Heart right ventricle (tissue), 16 donors: ENCODE results near the gene SPAG17. TPM values are rescaled to one million over a fixed set of nuclear protein-coding genes. Genes with fewer than 3 reads are reported as not detected.

Experiments used
- ATAC-seq, 8 donors: fragments of 200-7000 bp; cut with Tn5 transposase; one replicate each; pipeline ENCODE4 v1.9.1; 2020; ENCODE audit warnings: mild to moderate bottlenecking in 8 of 8, moderate library complexity in 8 of 8, moderate number of reproducible peaks in 1 of 8
- DNase-seq, 2 donors: peaks; one replicate each; pipeline ENCODE4 v3.0.0-alpha.2; 2020
- H3K27ac ChIP-seq, 10 donors: fragments of 200-600 bp; sonication (generic) in 2 of 10; one replicate each; pipeline versions ENCODE4 v1.5.0 to v1.8.0; 2020 to 2022; ENCODE audit warnings: mild to moderate bottlenecking in 3 of 10
- H3K27me3 ChIP-seq, 7 donors: fragments of 200-600 bp; one replicate each; pipeline ENCODE4 v1.8.0; 2021 to 2022; ENCODE audit warnings: mild to moderate bottlenecking in 2 of 7
- H3K36me3 ChIP-seq, 9 donors: fragments of 200-600 bp; sonication (generic) in 1 of 9; one replicate each; pipeline versions ENCODE4 v1.5.0 to v1.8.0; 2020 to 2022; ENCODE audit warnings: mild to moderate bottlenecking in 2 of 9
- H3K4me1 ChIP-seq, 9 donors: fragments of 200-600 bp; sonication (generic) in 1 of 9; one replicate each; pipeline versions ENCODE4 v1.5.0 to v1.8.0; 2020 to 2022; ENCODE audit warnings: mild to moderate bottlenecking in 4 of 9
- H3K4me3 ChIP-seq, 10 donors: fragments of 200-600 bp; sonication (generic) in 2 of 10; one replicate each; pipeline versions ENCODE4 v1.5.0 to v1.8.0; 2020 to 2022; ENCODE audit warnings: mild to moderate bottlenecking in 7 of 10, moderate library complexity in 2 of 10
- H3K9me3 ChIP-seq, 11 donors: fragments of 200-600 bp in 10 of 11; sonication (generic) in 2 of 11; one replicate each; pipeline versions ENCODE4 v1.5.0 to v1.8.0; 2013 to 2022; ENCODE audit warnings: mild to moderate bottlenecking in 2 of 11, control low read depth in 1 of 11, moderate library complexity in 1 of 11
- WGBS, 2 donors: extraction: QIAGEN DNeasy Blood & Tissue Kit; methylation state at CpG; one replicate each; pipeline ENCODE4 v1.1.7; 2013; ENCODE audit warnings: inconsistent platforms in 1 of 2; 5-methylcytosine and 5-hydroxymethylcytosine counted together
- intact Hi-C, 10 donors: fragments of 100-400 bp; cut with DNase I; formaldehyde crosslinking; loops; one replicate each; pipeline versions ENCODE4 v1.11.1 to v1.14.2; 2022
- polyA plus RNA-seq, 2 donors: library from polyadenylated mRNA; stranded (reverse); fragments of 200-250 nt; gene quantifications; one replicate each; pipeline ENCODE4 v1.2.3, GENCODE V29; 2013
- total RNA-seq, 10 donors: library from RNA; stranded (reverse); fragmentation: NEBNext Ultra II Directional in 3 of 10; extraction: Animal tissue kit (Norgen Biotek cat#: 25700) in 3 of 10; gene quantifications; one replicate each; pipeline versions ENCODE4 v1.2.1 to v1.2.4, GENCODE V29; 2021 to 2023
- TF ChIP-seq, protein P1 (sequence below), 9 donors: fragments of 200-600 bp; sonication (generic) in 2 of 9; IDR thresholded peaks; one replicate each; pipeline versions ENCODE4 v1.5.0 to v1.8.0; 2021 to 2022; ENCODE audit warnings: antibody characterized with exemption in 9 of 9, mild to moderate bottlenecking in 5 of 9, moderate library complexity in 1 of 9
- donor health status: Arrhythmogenic right ventricular cardiomyopathy.
- donor health status: ischemic (EF 13 %, LVEDD 7.1; RV severe dilation, severe dysfunction).
- donor health status: healthy with polysubstance abuse.
- donor health status: DM: no; HTN: yes; CAD: no.
- donor health status: DM: no; HTN: no; CAD: no.
- donor health status: ischemic (EF 25% LVEDD 6.9; RV normal size, moderate dysfunction).
- donor health status: ischemic (EF 25% LVEDD 5.7; RV mildly dilated, moderate dysfunction).
- donor health status: healthy.
- donor health status: DM: yes; HTN: yes; CAD: no.
- donor health status: Ischemic cardiomyopathy.
- donor health status: ischemic (EF 35%, LVEDD 5.7; RV mildly dilated, moderate dysfunction).
- donor health status: nonischemic (EF 11% LVEDD 7.7; RV severe dilation, severe dysfunction).
- donor health status: DM: yes; HTN: yes; CAD: no.
- donor health status: PGD.
- donor health status: ischemic (EF 29% LVEDD 5.4; RV normal size, mild dysfunction).
- donor health status: nonischemic (EF 23%, LVEDD 6.1; RV moderate dilation, normal function).

Gene SPAG17
- total and polyA plus RNA-seq, 12 donors, result 0.01 to 0.06 TPM; not detected in 10

DNA sequence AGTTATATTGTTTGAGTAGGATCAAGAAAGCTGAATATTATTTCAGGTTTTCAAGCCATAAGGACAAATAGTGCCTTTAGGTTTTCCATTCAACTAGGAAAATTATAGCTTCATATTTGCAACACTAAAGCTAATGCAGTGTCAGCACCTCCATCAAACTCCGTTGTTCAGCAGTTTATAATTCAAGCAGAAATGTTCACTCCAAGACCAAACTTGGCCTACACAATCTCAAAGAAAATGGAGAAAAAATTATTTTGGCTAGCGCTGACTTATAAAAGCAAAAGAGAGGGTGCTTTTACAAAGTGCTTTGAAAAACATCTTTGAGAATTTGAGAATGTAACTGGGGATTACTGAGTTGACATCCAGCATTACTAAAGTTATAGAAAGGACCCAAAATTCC, 1.4 kb downstream of the SPAG17 start:
- Histone ChIP-seq H3K36me3 (no peaks in the 10 kb centered on the region), H3K9me3 (peaks cover 0 to 6% (median 0%) of the 10 kb centered on the region in 11 donors), H3K4me3 (no peak overlapping the region), H3K27me3 (peaks cover 0 to 9% (median 0%) of the 10 kb centered on the region in 7 donors), H3K27ac (no peak overlapping the region), H3K4me1 (peaks cover 0 to 5% (median 0%) of the 10 kb centered on the region in 9 donors)
- DNase-seq, result no peak
- WGBS, 2 donors, result 83 to 88% methylated on average over 2 of the region's 2 CpGs
- TF ChIP-seq, protein P1, sequence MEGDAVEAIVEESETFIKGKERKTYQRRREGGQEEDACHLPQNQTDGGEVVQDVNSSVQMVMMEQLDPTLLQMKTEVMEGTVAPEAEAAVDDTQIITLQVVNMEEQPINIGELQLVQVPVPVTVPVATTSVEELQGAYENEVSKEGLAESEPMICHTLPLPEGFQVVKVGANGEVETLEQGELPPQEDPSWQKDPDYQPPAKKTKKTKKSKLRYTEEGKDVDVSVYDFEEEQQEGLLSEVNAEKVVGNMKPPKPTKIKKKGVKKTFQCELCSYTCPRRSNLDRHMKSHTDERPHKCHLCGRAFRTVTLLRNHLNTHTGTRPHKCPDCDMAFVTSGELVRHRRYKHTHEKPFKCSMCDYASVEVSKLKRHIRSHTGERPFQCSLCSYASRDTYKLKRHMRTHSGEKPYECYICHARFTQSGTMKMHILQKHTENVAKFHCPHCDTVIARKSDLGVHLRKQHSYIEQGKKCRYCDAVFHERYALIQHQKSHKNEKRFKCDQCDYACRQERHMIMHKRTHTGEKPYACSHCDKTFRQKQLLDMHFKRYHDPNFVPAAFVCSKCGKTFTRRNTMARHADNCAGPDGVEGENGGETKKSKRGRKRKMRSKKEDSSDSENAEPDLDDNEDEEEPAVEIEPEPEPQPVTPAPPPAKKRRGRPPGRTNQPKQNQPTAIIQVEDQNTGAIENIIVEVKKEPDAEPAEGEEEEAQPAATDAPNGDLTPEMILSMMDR (IDR thresholded peaks at IDR 0.05), result no peak
- intact Hi-C loops, result no loop called here
- ATAC-seq, result no peak

DNA sequence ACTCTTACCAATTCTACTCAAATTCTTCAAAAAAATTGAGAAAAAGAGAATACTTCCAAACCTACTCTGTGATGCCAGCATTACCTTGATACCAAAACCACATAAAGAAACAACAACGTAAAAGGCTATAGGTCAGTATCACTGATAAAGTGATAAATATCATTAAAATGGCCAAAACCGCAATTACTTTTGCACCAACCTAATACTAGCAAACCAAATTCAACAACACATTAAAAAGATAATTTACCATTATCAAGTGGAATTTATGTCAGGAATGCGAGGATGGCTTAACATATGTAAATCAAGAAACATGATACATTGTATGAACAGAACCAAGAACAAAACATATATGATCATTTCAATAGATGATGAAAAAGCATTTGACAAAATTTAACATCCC, 7.0 kb downstream of the SPAG17 start:
- no peaks in the 10 kb centered on the region for H3K4me1 ChIP-seq
- ATAC-seq (no peak), DNase-seq (no peak)
- WGBS, 2 donors, result 93 to 96% methylated on average over 3 of the region's 3 CpGs
- peaks cover 0 to 29% (median 4%) of the 10 kb centered on the region in 11 donors for H3K9me3 ChIP-seq
- H3K4me3 ChIP-seq, result no peak overlapping the region
- TF ChIP-seq, protein P1 (IDR thresholded peaks at IDR 0.05), result no peak
- no peaks in the 10 kb centered on the region for H3K27me3 ChIP-seq
- H3K27ac ChIP-seq, result no peak overlapping the region
- H3K36me3 ChIP-seq, result no peaks in the 10 kb centered on the region
- intact Hi-C loops, result no loop called here

DNA sequence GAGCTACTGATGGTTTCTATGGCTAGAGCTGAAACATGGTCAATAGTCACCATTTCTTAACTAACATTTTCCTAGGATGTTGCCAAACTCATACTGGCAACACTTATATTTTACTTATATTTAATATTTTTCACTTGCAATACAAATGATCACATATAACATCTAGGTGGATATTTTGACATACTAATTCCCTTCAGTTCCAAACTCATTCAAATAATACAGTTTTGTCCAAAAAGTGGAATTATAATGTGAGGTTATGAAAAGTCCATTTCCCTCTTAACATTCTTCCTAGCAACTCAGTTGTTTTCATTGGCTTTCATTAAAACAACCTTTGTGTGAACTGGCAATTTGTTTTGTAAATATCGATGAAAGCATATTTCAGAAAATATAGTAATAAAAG, 16.0 kb downstream of the SPAG17 start:
- H3K4me1 ChIP-seq, result no peaks in the 10 kb centered on the region
- TF ChIP-seq, protein P1 (IDR thresholded peaks at IDR 0.05), result no peak
- no peak overlapping the region for H3K27ac ChIP-seq
- 70 to 83% methylated on average over 1 of the region's 1 CpG for WGBS, 2 donors
- intact Hi-C loops, result no loop called here
- H3K4me3 ChIP-seq, result no peak overlapping the region
- H3K9me3 ChIP-seq, result peaks cover 0 to 9% (median 1%) of the 10 kb centered on the region in 11 donors
- peaks cover 0 to 3% (median 0%) of the 10 kb centered on the region in 7 donors for H3K27me3 ChIP-seq
- DNase-seq (no peak), ATAC-seq (no peak)
- no peaks in the 10 kb centered on the region for H3K36me3 ChIP-seq

DNA sequence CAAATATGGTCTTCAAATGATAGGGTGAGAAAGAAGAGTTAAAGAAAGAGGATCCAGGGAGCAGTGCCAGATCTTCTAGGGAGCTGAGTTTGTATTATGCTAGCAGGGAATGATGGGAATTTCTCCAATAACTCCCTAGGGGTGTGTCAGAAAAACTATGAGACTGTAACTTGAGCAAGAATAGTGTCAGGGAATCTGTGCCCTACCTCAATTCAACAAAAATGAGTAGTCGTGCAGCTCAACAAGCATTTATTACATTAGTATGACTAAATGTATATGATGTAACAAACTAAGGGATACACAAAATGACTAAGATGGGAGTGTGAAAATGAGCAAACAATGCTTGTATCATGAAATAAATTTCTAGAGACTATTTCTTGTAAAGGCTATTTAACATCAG, 24.2 kb downstream of the SPAG17 start:
- ATAC-seq (no peak), DNase-seq (no peak)
- Histone ChIP-seq H3K4me1 (no peaks in the 10 kb centered on the region), H3K4me3 (no peak overlapping the region), H3K9me3 (peaks cover 0 to 2% (median 0%) of the 10 kb centered on the region in 11 donors), H3K27ac (no peak overlapping the region), H3K36me3 (no peaks in the 10 kb centered on the region), H3K27me3 (peaks cover 0 to 7% (median 0%) of the 10 kb centered on the region in 7 donors)
- intact Hi-C loops, result no loop called here
- 70 to 82% methylated on average over 1 of the region's 1 CpG for whole genome bisulfite sequencing, 2 donors
- TF ChIP-seq, protein P1 (IDR thresholded peaks at IDR 0.05), result no peak
